Muscle of leg (tissue), 11 donors: ENCODE data around the gene HNRNPDL. TPM values are rescaled to one million over a fixed set of nuclear protein-coding genes. Genes with fewer than 3 reads are reported as not detected.

Experiments
- DNase-seq: peaks from one replicate; pipeline ENCODE4 v3.0.0; 2013
- H3K27ac ChIP-seq: one replicate; pipeline ENCODE4 v1.5.1; 2013; ENCODE audit warnings: mild to moderate bottlenecking, low read length, control low read depth
- H3K27me3 ChIP-seq: one replicate; pipeline ENCODE4 v1.6.1; 2013; ENCODE audit warnings: low read length; ENCODE audit not compliant: control insufficient read depth, insufficient read depth
- H3K36me3 ChIP-seq: one replicate; pipeline ENCODE4 v1.6.1; 2013; ENCODE audit warnings: low read length; ENCODE audit not compliant: control insufficient read depth, insufficient read depth
- H3K4me1 ChIP-seq: one replicate; pipeline ENCODE4 v1.6.1; 2013; ENCODE audit warnings: low read length; ENCODE audit not compliant: control insufficient read depth, insufficient read depth
- H3K4me3 ChIP-seq: one replicate; pipeline ENCODE4 v1.5.1; 2013; ENCODE audit warnings: low read length, control low read depth
- H3K9me3 ChIP-seq: replicated peaks from 2 replicates; pipeline ENCODE4 v1.6.1; 2013; ENCODE audit warnings: low read depth, low read length; ENCODE audit not compliant: control insufficient read depth
- WGBS: methylation state at CpG from one replicate; pipeline ENCODE4 v1.1.5; 2013; ENCODE audit warnings: missing lambda C conversion rate; ENCODE audit not compliant: insufficient coverage; 5-methylcytosine and 5-hydroxymethylcytosine counted together
- polyA plus RNA-seq, 8 donors: library from polyadenylated mRNA; unstranded; fragments of 120-200 nt; gene quantifications; one replicate each; pipeline versions ENCODE4 v1.2.1 to v1.2.3, GENCODE V29; 2013; ENCODE audit warnings: inconsistent platforms in 1 of 8, low replicate concordance in 1 of 8; ENCODE audit not compliant: insufficient read length in 8 of 8, insufficient read depth in 1 of 8
- total RNA-seq: library from RNA; stranded (reverse); fragments of 120-200 nt; gene quantifications from one replicate; pipeline ENCODE4 v1.2.4, GENCODE V29; 2013

HNRNPDL gene
- total and polyA plus RNA-seq, 9 donors: 301 to 445 (median 392) TPM

DNA sequence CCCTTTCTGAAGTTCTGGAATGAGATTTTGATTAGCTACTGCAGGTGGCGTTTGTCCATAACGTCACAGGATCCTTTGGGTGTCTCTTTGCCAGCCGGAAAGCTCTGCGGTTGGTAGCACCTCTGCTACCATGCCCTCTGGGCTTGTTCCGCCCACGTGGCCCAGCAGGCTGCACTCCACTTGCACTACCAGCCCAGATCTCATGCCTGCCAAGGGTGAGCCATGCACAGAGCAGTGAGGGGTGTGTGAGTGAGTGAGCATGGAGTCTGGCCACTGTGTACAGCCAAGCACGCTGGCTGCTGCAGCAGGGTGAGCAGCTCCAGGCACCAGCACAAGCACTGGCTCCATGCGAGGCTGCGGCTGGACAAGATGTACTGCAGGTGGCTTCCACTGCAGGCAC, 49.9 kb downstream of the HNRNPDL start:
- H3K4me3 ChIP-seq: no peak overlapping the region
- H3K9me3 ChIP-seq: peaks cover 6% of the 10 kb centered on the region
- no peaks in the 10 kb centered on the region for H3K4me1 ChIP-seq
- WGBS: 90% methylated on average over 7 of the region's 9 CpGs
- no peak for DNase-seq
- no peak overlapping the region for H3K27ac ChIP-seq
- peaks cover 3% of the 10 kb centered on the region for H3K36me3 ChIP-seq
- no peaks in the 10 kb centered on the region for H3K27me3 ChIP-seq

DNA sequence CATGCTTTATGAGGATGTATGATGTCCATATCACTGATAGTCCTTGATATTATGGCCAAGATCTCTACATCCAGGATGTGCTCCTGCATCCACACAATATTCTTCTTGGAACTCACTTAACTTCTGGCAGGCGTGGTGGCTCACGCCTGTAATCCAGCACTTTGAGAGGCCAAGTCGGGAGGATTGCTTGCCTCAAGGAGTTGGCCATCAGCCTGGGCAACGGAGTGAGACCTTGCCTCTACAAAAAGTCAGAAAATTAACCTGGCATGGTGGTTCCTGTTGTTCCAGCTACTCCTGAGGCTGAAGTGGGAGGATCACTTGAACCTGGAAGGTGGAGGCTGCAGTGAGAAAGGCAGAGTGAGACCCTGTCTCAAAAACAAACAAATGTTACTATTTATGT, 54.2 kb downstream of the HNRNPDL start:
- H3K27me3 ChIP-seq: no peaks in the 10 kb centered on the region
- WGBS: 93% methylated on average over 3 of the region's 4 CpGs

DNA sequence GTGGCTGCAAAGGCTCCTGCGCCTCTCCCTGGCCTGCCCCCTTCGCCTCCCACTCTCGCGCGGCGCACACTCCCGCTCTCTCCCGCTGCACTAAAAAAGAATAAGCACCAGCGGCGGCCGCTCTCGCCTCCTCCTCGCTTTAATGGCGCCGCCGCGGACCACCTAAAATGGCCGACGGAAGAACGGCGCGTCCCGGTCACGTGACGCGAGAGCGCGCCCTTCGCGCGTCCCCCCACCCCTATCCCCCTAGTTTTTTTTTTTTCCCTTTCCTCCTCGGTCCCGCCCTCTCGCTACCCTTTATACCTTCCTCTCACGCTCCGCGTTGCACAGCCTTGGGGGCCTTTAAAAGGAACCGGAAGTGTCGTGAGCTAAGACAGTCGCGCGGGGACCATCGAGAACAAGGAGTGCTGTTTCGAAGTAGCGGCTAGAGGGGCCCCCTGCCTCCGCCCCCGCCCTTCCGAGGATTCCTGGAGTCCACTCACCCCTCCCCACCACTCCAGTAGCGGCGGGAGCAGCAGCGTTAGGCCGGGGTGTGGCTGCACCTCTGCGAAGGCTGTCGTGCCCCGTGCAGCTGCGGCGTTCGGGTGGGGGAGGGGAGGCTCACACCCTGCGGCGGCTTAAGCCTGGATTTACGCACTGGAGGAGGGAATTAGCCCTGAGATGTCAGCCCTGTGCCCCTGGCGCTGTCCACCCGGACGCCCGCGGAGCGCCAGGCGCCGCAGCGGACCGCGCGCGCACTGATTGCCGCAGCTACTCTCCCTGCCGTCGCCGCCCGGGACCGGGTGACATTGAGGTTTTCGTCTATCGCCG, 56.2 kb downstream of the HNRNPDL start, which contains the start of gene HNRNPD:
Gene HNRNPD (minus strand): TSS at position 176 of the 810 bp plus-strand sequence. CDS start 313 bp downstream, outside the sequence.
- Histone ChIP-seq H3K9me3 (no peaks in the 10 kb centered on the region), H3K36me3 (peaks cover 3% of the 10 kb centered on the region), H3K27ac (peak within 1 kb of the TSS; percentile 99), H3K4me3 (peak within 1 kb of the TSS; percentile 98), H3K4me1 (peaks cover 4% of the 10 kb centered on the region), H3K27me3 (no peaks in the 10 kb centered on the region)
- DNase-seq: peak; percentile 100
- under 1% methylated on average over 63 of the region's 83 CpGs for WGBS

More for the DNA sequence above, 54.2 kb downstream of the HNRNPDL start:
- Histone ChIP-seq H3K4me1 (no peaks in the 10 kb centered on the region), H3K4me3 (no peak overlapping the region), H3K9me3 (peaks cover 3% of the 10 kb centered on the region), H3K27ac (no peak overlapping the region), H3K36me3 (peaks cover 3% of the 10 kb centered on the region)
- DNase-seq: no peak

GRCh38 chr4:82373486-82373815, 56.8 kb downstream of the HNRNPDL start:
- Histone ChIP-seq H3K4me1 (peaks cover 4% of the 10 kb centered on the region), H3K27me3 (no peaks in the 10 kb centered on the region), H3K9me3 (no peaks in the 10 kb centered on the region), H3K27ac (peak overlapping the region; percentile 99), H3K36me3 (peaks cover 6% of the 10 kb centered on the region), H3K4me3 (peak overlapping the region; percentile 98)
- WGBS: 0% methylated on average over 48 of the region's 50 CpGs
- no peak for DNase-seq

Other genes with a start within 250 kb of the HNRNPDL start
- gene HNRNPD, start 56.5 kb downstream of the HNRNPDL start, total RNA-seq: 53.6 TPM
- 100 to 1,000 TPM; 294 to 407 (median 316) TPM for gene HNRNPD, start 56.5 kb downstream of the HNRNPDL start, polyA plus RNA-seq
- gene ENOPH1, start 128 bp upstream of the HNRNPDL start, total RNA-seq: 27.2 TPM
- 10 to 100 TPM; 28.8 to 41.5 (median 32.7) TPM for gene ENOPH1, start 128 bp upstream of the HNRNPDL start, polyA plus RNA-seq
- 3.3 TPM for gene TMEM150C, start 131.5 kb upstream of the HNRNPDL start, total RNA-seq
- gene TMEM150C, start 131.5 kb upstream of the HNRNPDL start, polyA plus RNA-seq: 1 to 10 TPM; 2.6 to 6.3 (median 3.8) TPM